HEK293 (cell line): Measurements from ENCODE around the gene MFSD2B.

Experiments used
- CTCF ChIA-PET: fragments of 350-600 bp; formaldehyde crosslinking; extraction: SDS; loops from one replicate; lab custom pipeline; 2021; ENCODE audit warnings: antibody characterized with exemption; lab: Yijun Ruan, JAX
- POLR2A ChIA-PET: fragments of 300-600 bp; formaldehyde crosslinking; extraction: SDS; loops from one replicate; lab custom pipeline; 2020; ENCODE audit warnings: antibody characterized with exemption, inconsistent platforms; lab: Yijun Ruan, JAX
- H3K27ac ChIP-seq: fragments of 200-500 bp; sonication (Bioruptor generic); 2 replicates; pipeline ENCODE4 v1.5.1; 2014; ENCODE audit warnings: low read depth, low read length, control low read depth, inconsistent platforms; ENCODE audit errors: extremely low read depth
- H3K36me3 ChIP-seq, 2 experiments: fragments of 200-500 bp in 1 of 2; sonication (Bioruptor generic) in 1 of 2; 1 replicate in 1 of 2; 2 replicates in 1 of 2; pipeline ENCODE4 v1.5.1; 2014 to 2017; ENCODE audit warnings: inconsistent platforms in 2 of 2, low read length in 2 of 2; ENCODE audit not compliant: control insufficient read depth in 2 of 2, insufficient read depth in 1 of 2
- H3K4me1 ChIP-seq: fragments of 200-500 bp; sonication (Bioruptor generic); 2 replicates; pipeline ENCODE4 v1.5.1; 2014; ENCODE audit warnings: mild to moderate bottlenecking, low read length, inconsistent platforms; ENCODE audit not compliant: control insufficient read depth, insufficient read depth
- H3K4me3 ChIP-seq: 2 replicates; pipeline ENCODE4 v1.5.1; 2011; ENCODE audit warnings: low read depth, mild to moderate bottlenecking, control low read depth, low read length, moderate library complexity
- H3K9me3 ChIP-seq: fragments of 200-500 bp; sonication (Bioruptor generic); 2 replicates; pipeline ENCODE4 v1.5.1; 2014; ENCODE audit warnings: low read depth, low read length, inconsistent platforms; ENCODE audit not compliant: control insufficient read depth, insufficient read depth
- BCL11A ChIP-seq: fragments of 450-650 bp; formaldehyde crosslinking; IDR thresholded peaks from 2 replicates; pipeline ENCODE4 v1.5.1; 2016; ENCODE audit warnings: low read depth, missing biosample characterization, missing genetic modification characterization
- GLI2 ChIP-seq: fragments of 450-650 bp; formaldehyde crosslinking; IDR thresholded peaks from 2 replicates; pipeline ENCODE4; 2017; ENCODE audit warnings: missing biosample characterization, missing genetic modification characterization, low read depth, borderline replicate concordance
- HOXC10 ChIP-seq: sonication (generic); formaldehyde crosslinking; IDR thresholded peaks from 2 replicates; pipeline ENCODE4 v1.8.1; 2023; ENCODE audit warnings: mild to moderate bottlenecking, missing genetic modification reagents
- KLF9 ChIP-seq: fragments of 450-650 bp; formaldehyde crosslinking; IDR thresholded peaks from 2 replicates; pipeline ENCODE4 v1.5.1; 2016; ENCODE audit warnings: missing biosample characterization, missing genetic modification characterization, low read depth
- TCF7L2 ChIP-seq: IDR thresholded peaks from 2 replicates; pipeline ENCODE4 v1.6.1; 2011; ENCODE audit warnings: low read depth, mild to moderate bottlenecking, inconsistent platforms, low read length, moderate library complexity, borderline replicate concordance
- ZBTB20 ChIP-seq: fragments of 450-650 bp; formaldehyde crosslinking; IDR thresholded peaks from 2 replicates; pipeline ENCODE4 v1.5.1; 2016; ENCODE audit warnings: missing biosample characterization, missing genetic modification characterization
- ZFP3 ChIP-seq: fragments of 450-650 bp; formaldehyde crosslinking; IDR thresholded peaks from 2 replicates; pipeline ENCODE4 v1.5.1; 2016; ENCODE audit warnings: low read depth, missing biosample characterization, missing genetic modification characterization
- ZIC2 ChIP-seq: fragments of 450-650 bp; formaldehyde crosslinking; IDR thresholded peaks from 2 replicates; pipeline ENCODE4 v1.5.1; 2016; ENCODE audit warnings: missing biosample characterization, missing genetic modification characterization
- ZNF239 ChIP-seq: fragments of 450-650 bp; formaldehyde crosslinking; IDR thresholded peaks from 2 replicates; pipeline ENCODE4 v1.5.1; 2016; ENCODE audit warnings: missing biosample characterization, missing genetic modification characterization
- ZNF350 ChIP-seq: fragments of 450-650 bp; formaldehyde crosslinking; IDR thresholded peaks from 2 replicates; pipeline ENCODE4 v1.5.0; 2017; ENCODE audit warnings: missing biosample characterization, mild to moderate bottlenecking, missing genetic modification characterization
- ZNF423 ChIP-seq: fragments of 450-650 bp; formaldehyde crosslinking; IDR thresholded peaks from 2 replicates; pipeline ENCODE4 v1.5.1; 2016; ENCODE audit warnings: missing biosample characterization, missing genetic modification characterization
- ZNF433 ChIP-seq: fragments of 450-650 bp; formaldehyde crosslinking; IDR thresholded peaks from 2 replicates; pipeline ENCODE4 v1.5.1; 2016; ENCODE audit warnings: missing biosample characterization, missing genetic modification characterization, low read depth
- ZNF473 ChIP-seq: fragments of 450-650 bp; formaldehyde crosslinking; IDR thresholded peaks from 2 replicates; pipeline ENCODE4 v1.5.1; 2017; ENCODE audit warnings: missing biosample characterization, missing genetic modification characterization
- ZNF48 ChIP-seq: fragments of 450-650 bp; formaldehyde crosslinking; IDR thresholded peaks from 2 replicates; pipeline ENCODE4 v1.5.1; 2016; ENCODE audit warnings: missing biosample characterization, missing genetic modification characterization
- ZNF529 ChIP-seq: fragments of 450-650 bp; formaldehyde crosslinking; IDR thresholded peaks from 2 replicates; pipeline ENCODE4 v1.5.1; 2017; ENCODE audit warnings: missing genetic modification characterization, missing biosample characterization; ENCODE audit not compliant: insufficient replicate concordance
- ZNF555 ChIP-seq: fragments of 450-650 bp; formaldehyde crosslinking; conservative IDR thresholded peaks from 2 replicates; pipeline ENCODE4 v1.5.1; 2017; ENCODE audit warnings: missing biosample characterization, mild to moderate bottlenecking, missing genetic modification characterization, inconsistent platforms
- ZNF571 ChIP-seq: fragments of 450-650 bp; formaldehyde crosslinking; IDR thresholded peaks from 2 replicates; pipeline ENCODE4 v1.5.0; 2017; ENCODE audit warnings: missing biosample characterization, missing genetic modification characterization
- ZNF596 ChIP-seq: fragments of 450-650 bp; IDR thresholded peaks from 2 replicates; pipeline ENCODE4 v1.5.0; 2018; ENCODE audit warnings: missing biosample characterization, mild to moderate bottlenecking, missing genetic modification characterization, moderate library complexity
- ZNF624 ChIP-seq: fragments of 450-650 bp; formaldehyde crosslinking; IDR thresholded peaks from 2 replicates; pipeline ENCODE4 v1.5.1; 2017; ENCODE audit warnings: missing biosample characterization, missing genetic modification characterization
- ZNF843 ChIP-seq: fragments of 450-650 bp; formaldehyde crosslinking; IDR thresholded peaks from 2 replicates; pipeline ENCODE4 v1.5.1; 2016; ENCODE audit warnings: missing biosample characterization, missing genetic modification characterization
- TF ChIP-seq, protein P1 (sequence below): fragments of 450-650 bp; formaldehyde crosslinking; IDR thresholded peaks from 2 replicates; pipeline ENCODE4 v1.5.1; 2016; ENCODE audit warnings: missing biosample characterization, missing genetic modification characterization
- TF ChIP-seq, protein P2 (sequence below): fragments of 450-650 bp; formaldehyde crosslinking; IDR thresholded peaks from 2 replicates; pipeline ENCODE4 v1.5.1; 2016; ENCODE audit warnings: missing biosample characterization, missing genetic modification characterization
- TF ChIP-seq, protein P3 (sequence below): fragments of 450-650 bp; formaldehyde crosslinking; IDR thresholded peaks from 2 replicates; pipeline ENCODE4 v1.5.0; 2017; ENCODE audit warnings: missing biosample characterization, missing genetic modification characterization, borderline replicate concordance

The MFSD2B gene

DNA sequence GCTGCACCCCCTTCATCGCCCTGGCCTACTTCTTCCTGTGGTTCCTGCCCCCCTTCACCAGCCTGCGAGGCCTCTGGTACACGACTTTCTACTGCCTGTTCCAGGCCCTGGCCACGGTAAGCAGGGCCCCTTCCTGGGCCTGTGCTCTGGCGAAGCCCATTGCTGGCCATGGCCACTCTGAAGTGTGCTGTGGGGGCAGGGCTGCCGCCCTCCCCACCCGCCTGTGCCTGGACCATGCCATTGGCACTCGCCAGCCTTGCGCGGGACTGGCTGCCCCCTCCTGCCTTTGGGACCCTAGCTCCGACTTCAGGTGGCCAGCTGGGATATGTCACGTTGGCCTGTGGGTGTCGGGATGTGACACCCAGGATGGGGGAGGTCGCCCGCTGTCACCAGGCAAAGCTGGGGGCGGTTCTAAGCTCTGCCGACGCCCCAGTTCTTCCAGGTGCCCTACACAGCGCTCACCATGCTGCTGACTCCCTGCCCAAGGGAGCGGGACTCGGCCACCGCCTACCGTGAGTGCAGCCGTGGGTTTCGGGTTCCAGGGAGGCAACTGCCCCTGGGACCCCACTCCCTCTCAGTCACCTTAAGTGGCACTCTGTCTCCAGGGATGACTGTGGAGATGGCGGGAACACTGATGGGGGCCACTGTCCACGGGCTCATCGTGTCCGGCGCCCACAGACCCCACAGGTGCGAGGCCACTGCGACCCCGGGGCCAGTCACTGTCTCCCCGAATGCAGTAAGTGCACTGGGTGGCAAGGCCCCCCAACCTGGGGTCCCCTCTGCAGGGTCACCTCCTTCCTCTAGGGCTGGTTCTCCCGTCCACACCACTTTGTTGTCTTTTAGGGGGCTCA is 7.2 kb downstream of the MFSD2B start:
- Histone ChIP-seq H3K27ac (no peak overlapping the region), H3K4me1 (no peaks in the 10 kb centered on the region), H3K36me3 (no peaks in the 10 kb centered on the region), H3K9me3 (no peaks in the 10 kb centered on the region), H3K4me3 (no peak overlapping the region)
- ChIA-PET POLR2A (no interaction called here), CTCF (no interaction called here)
- TF ChIP-seq ZNF239 (tag by site-specific recombination) (no peak), ZIC2 (no peak), ZNF48 (tag by site-specific recombination) (no peak), ZNF571 (tag by site-specific recombination) (no peak), TCF7L2 (no peak), ZBTB20 (tag by site-specific recombination) (no peak)
- TF ChIP-seq, protein P1, sequence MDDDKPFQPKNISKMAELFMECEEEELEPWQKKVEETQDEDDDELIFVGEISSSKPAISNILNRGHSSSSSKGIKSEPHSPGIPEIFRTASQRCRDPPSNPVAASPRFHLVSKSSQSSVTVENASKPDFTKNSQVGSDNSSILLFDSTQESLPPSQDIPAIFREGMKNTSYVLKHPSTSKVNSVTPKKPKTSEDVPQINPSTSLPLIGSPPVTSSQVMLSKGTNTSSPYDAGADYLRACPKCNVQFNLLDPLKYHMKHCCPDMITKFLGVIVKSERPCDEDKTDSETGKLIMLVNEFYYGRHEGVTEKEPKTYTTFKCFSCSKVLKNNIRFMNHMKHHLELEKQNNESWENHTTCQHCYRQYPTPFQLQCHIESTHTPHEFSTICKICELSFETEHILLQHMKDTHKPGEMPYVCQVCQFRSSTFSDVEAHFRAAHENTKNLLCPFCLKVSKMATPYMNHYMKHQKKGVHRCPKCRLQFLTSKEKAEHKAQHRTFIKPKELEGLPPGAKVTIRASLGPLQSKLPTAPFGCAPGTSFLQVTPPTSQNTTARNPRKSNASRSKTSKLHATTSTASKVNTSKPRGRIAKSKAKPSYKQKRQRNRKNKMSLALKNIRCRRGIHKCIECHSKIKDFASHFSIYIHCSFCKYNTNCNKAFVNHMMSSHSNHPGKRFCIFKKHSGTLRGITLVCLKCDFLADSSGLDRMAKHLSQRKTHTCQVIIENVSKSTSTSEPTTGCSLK (tag by site-specific recombination), result no peak

DNA sequence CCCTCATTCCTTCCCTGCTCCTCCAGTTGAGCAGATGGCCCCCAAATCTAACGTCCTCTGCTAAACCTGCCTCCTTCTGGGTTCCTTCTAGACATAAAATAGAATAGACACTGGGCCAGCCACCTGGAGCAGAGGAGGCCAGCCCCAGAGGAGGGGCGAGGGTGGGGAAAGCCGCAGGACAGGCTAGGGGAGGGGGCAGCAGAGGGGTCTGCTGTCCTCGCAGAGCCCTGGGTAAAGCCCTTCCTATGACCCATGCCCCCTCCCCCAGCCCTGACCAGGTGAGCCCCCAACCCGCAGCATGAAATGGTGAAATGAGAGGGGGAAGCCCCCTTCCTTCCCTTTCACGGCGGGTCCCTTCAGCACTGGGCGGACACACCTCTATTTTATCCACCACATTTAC is 7.8 kb downstream of the MFSD2B start:
- ChIA-PET POLR2A (no interaction called here), CTCF (no interaction called here)
- TF ChIP-seq HOXC10, result no peak

DNA sequence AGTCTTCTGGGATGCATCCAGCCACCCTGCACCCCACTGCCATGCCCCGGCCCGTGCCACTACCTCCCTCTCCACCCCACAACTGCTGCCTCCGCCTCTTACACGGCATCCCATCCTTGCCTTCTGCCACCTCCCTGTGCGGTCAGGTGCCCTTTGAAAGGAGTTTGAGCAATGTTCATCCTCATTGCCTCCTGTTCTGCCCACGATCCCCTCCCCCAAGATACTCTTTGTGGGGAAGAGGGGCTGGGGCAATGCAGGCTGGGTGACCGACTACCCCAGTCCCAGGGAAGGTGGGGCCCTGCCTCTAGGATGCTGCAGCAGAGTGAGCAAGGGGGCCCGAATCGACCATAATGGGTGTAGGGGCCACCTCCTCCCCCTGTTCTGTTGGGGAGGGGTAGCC is 8.4 kb downstream of the MFSD2B start:
- Histone ChIP-seq H3K36me3 (peaks cover 0 to 11% of the 10 kb centered on the region in 2 experiments; a peak in 1 of 3 replicates), H3K4me1 (no peaks in the 10 kb centered on the region), H3K27ac (no peak overlapping the region), H3K9me3 (no peaks in the 10 kb centered on the region), H3K4me3 (no peak overlapping the region)
- ChIA-PET CTCF (no interaction called here), POLR2A (no interaction called here)
- TF ChIP-seq ZNF624 (tag by site-specific recombination), result no peak
- TF ChIP-seq, protein P2, sequence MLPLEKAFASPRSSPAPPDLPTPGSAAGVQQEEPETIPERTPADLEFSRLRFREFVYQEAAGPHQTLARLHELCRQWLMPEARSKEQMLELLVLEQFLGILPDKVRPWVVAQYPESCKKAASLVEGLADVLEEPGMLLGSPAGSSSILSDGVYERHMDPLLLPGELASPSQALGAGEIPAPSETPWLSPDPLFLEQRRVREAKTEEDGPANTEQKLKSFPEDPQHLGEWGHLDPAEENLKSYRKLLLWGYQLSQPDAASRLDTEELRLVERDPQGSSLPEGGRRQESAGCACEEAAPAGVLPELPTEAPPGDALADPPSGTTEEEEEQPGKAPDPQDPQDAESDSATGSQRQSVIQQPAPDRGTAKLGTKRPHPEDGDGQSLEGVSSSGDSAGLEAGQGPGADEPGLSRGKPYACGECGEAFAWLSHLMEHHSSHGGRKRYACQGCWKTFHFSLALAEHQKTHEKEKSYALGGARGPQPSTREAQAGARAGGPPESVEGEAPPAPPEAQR, result no peak
- TF ChIP-seq BCL11A, result no peak
- no peak for TF ChIP-seq ZNF529 (tag by site-specific recombination)
- TF ChIP-seq KLF9 (tag by site-specific recombination), result no peak
- TF ChIP-seq, protein P3, sequence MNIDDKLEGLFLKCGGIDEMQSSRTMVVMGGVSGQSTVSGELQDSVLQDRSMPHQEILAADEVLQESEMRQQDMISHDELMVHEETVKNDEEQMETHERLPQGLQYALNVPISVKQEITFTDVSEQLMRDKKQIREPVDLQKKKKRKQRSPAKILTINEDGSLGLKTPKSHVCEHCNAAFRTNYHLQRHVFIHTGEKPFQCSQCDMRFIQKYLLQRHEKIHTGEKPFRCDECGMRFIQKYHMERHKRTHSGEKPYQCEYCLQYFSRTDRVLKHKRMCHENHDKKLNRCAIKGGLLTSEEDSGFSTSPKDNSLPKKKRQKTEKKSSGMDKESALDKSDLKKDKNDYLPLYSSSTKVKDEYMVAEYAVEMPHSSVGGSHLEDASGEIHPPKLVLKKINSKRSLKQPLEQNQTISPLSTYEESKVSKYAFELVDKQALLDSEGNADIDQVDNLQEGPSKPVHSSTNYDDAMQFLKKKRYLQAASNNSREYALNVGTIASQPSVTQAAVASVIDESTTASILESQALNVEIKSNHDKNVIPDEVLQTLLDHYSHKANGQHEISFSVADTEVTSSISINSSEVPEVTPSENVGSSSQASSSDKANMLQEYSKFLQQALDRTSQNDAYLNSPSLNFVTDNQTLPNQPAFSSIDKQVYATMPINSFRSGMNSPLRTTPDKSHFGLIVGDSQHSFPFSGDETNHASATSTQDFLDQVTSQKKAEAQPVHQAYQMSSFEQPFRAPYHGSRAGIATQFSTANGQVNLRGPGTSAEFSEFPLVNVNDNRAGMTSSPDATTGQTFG (tag by site-specific recombination), result no peak
- TF ChIP-seq ZNF423 (tag by site-specific recombination), result no peak
- no peak for TF ChIP-seq ZNF843 (tag by site-specific recombination)
- no peak for TF ChIP-seq ZNF555 (tag by site-specific recombination)
- TF ChIP-seq ZNF473 (tag by site-specific recombination), result no peak
- TF ChIP-seq ZFP3 (tag by site-specific recombination), result no peak
- no peak for TF ChIP-seq GLI2
- TF ChIP-seq ZNF596 (tag by site-specific recombination), result no peak
- no peak for TF ChIP-seq ZNF350 (tag by site-specific recombination)
- TF ChIP-seq ZNF433 (tag by site-specific recombination), result no peak

More for the DNA sequence above, 7.8 kb downstream of the MFSD2B start:
- peaks cover 0 to 6% of the 10 kb centered on the region in 2 experiments; a peak in 1 of 3 replicates for H3K36me3 ChIP-seq
- H3K27ac ChIP-seq, result no peak overlapping the region
- no peak overlapping the region for H3K4me3 ChIP-seq
- no peaks in the 10 kb centered on the region for H3K4me1 ChIP-seq
- no peaks in the 10 kb centered on the region for H3K9me3 ChIP-seq
